Measurements from ENCODE around the gene NUCKS1. TPM values are rescaled to one million over a fixed set of nuclear protein-coding genes. Genes with fewer than 3 reads are reported as not detected.

The NUCKS1 gene
- total RNA-seq, 1 donor from 2014 or later: 304 TPM

DNA sequence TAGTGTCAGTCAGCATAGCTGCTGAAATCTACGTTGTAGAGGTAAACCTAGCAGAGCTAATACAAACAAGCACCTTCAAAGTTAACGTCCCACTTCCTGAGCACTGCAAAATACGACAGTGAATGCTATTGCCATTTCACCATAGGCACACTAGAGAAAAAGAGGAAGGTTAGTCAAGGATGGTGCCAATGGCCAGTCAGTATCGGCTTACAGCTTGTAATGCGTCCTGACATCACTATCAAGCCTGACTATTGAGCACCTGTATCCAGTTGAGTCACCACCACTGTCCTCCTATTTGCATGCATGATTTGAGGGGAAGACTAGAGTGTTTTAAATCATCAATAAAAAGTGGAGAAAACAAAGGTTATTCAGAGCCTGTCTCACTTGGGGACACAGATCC lies 34.4 kb downstream of the NUCKS1 start:
- H3K4me3 Mint-ChIP-seq: no peak overlapping the region
- TF ChIP-seq, protein P1, sequence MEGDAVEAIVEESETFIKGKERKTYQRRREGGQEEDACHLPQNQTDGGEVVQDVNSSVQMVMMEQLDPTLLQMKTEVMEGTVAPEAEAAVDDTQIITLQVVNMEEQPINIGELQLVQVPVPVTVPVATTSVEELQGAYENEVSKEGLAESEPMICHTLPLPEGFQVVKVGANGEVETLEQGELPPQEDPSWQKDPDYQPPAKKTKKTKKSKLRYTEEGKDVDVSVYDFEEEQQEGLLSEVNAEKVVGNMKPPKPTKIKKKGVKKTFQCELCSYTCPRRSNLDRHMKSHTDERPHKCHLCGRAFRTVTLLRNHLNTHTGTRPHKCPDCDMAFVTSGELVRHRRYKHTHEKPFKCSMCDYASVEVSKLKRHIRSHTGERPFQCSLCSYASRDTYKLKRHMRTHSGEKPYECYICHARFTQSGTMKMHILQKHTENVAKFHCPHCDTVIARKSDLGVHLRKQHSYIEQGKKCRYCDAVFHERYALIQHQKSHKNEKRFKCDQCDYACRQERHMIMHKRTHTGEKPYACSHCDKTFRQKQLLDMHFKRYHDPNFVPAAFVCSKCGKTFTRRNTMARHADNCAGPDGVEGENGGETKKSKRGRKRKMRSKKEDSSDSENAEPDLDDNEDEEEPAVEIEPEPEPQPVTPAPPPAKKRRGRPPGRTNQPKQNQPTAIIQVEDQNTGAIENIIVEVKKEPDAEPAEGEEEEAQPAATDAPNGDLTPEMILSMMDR (IDR thresholded peaks at IDR 0.05; ENCODE audit: unreplicated experiment): no peak
- H3K4me1 Mint-ChIP-seq: peaks cover 14% of the 10 kb centered on the region
- H3K36me3 Mint-ChIP-seq: peaks cover 38% of the 10 kb centered on the region
- DNase-seq (ENCODE audit: low spot score in 2 of 2, unreplicated experiment in 2 of 2): no peak
- no peaks in the 10 kb centered on the region for H3K9me3 Mint-ChIP-seq
- no peaks in the 10 kb centered on the region for H3K27me3 Mint-ChIP-seq (ENCODE audit: low read depth)
- H3K27ac Mint-ChIP-seq: no peak overlapping the region

DNA sequence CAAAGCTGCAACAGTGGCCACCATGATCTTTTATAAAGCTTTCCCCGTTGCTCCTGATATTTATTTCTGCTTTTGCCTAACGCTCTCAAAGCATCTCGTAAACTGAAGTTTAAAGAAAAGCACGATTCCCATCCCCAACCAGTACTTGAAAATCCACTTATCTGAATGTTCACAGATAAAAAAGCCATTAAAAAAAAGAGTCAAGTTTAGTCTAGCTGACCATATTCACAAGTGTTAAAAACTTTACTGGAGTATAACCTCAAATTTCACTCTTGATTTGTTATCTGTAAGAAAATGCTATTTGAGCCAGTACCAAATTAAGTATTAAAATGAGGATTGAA lies 35.1 kb downstream of the NUCKS1 start:
- H3K4me1 Mint-ChIP-seq: peaks cover 14% of the 10 kb centered on the region
- no peaks in the 10 kb centered on the region for H3K27me3 Mint-ChIP-seq (ENCODE audit: low read depth)
- no peaks in the 10 kb centered on the region for H3K9me3 Mint-ChIP-seq
- TF ChIP-seq, protein P1 (IDR thresholded peaks at IDR 0.05; ENCODE audit: unreplicated experiment): no peak
- peak overlapping the region; percentile 47 for H3K27ac Mint-ChIP-seq
- H3K4me3 Mint-ChIP-seq: no peak overlapping the region
- DNase-seq (ENCODE audit: low spot score in 2 of 2, unreplicated experiment in 2 of 2): no peak
- H3K36me3 Mint-ChIP-seq: peaks cover 31% of the 10 kb centered on the region

GRCh38 chr1:205714190-205714905 lies 35.6 kb downstream of the NUCKS1 start:
- H3K9me3 Mint-ChIP-seq: no peaks in the 10 kb centered on the region
- no peak overlapping the region for H3K4me3 Mint-ChIP-seq
- H3K27ac Mint-ChIP-seq: peak overlapping the region; percentile 47
- TF ChIP-seq, protein P1 (IDR thresholded peaks at IDR 0.05; ENCODE audit: unreplicated experiment): no peak
- H3K4me1 Mint-ChIP-seq: peaks cover 14% of the 10 kb centered on the region
- H3K36me3 Mint-ChIP-seq: peaks cover 26% of the 10 kb centered on the region
- no peaks in the 10 kb centered on the region for H3K27me3 Mint-ChIP-seq (ENCODE audit: low read depth)
- no peak for DNase-seq (ENCODE audit: low spot score in 2 of 2, unreplicated experiment in 2 of 2)

DNA sequence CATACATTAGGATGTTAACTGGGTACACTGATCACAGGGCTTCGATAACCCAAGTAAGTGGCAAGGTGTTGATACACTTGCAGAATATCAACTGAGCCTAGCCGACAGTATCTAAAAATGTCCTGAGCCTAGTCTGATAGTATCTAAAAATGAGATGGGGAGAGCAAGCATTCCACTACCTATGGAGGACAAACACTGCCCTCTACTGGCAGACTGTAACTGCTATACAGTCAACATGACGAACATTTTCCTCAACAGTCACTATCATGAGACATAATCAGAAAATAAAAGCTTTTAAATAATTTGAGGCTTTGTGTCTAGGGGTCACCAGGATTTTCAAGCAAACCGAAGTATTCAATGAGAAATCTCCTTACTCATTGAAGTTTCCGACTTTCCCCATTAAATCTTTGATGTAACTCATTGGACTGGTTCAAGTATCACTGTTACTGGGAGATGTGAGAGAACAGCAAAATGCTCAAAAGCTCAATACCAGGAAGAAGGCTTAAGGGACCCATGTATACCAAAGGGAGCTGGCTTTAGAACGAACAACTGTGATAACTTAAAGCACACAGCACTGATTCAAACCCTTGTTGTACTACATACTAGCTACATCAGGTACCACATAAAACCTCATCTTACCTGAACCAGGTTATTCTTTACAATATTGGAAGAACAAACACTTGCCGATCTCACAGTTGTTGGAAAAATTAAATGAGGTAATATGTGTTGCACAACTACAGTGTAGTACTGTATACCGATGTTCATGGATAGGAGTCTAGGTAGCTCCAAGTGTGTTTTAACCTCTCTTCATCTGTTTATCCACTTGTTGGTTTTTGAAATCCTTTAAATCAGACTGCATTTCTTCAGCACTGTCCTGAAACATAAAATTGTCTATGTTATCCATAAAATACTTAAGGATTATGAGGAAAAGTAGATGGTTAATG lies 38.6 kb downstream of the NUCKS1 start:
- Mint-ChIP-seq H3K4me1 (peaks cover 23% of the 10 kb centered on the region), H3K4me3 (no peak overlapping the region), H3K27me3 (ENCODE audit: low read depth) (no peaks in the 10 kb centered on the region), H3K9me3 (no peaks in the 10 kb centered on the region), H3K36me3 (peaks cover 18% of the 10 kb centered on the region), H3K27ac (peak overlapping the region; percentile 14)
- DNase-seq (ENCODE audit: low spot score in 2 of 2, unreplicated experiment in 2 of 2): peak; percentile 36 to 60
- TF ChIP-seq, protein P1 (IDR thresholded peaks at IDR 0.05; ENCODE audit: unreplicated experiment): peak; percentile 84

- Mint-ChIP-seq H3K4me1 (peaks cover 23% of the 10 kb centered on the region), H3K9me3 (no peaks in the 10 kb centered on the region), H3K27ac (no peak overlapping the region), H3K36me3 (peaks cover 13% of the 10 kb centered on the region), H3K27me3 (ENCODE audit: low read depth) (no peaks in the 10 kb centered on the region), H3K4me3 (no peak overlapping the region)
- DNase-seq (ENCODE audit: low spot score in 2 of 2, unreplicated experiment in 2 of 2): no peak
- TF ChIP-seq, protein P1 (IDR thresholded peaks at IDR 0.05; ENCODE audit: unreplicated experiment): no peak
Measured at GRCh38 chr1:205710201-205711062, 39.5 kb downstream of the NUCKS1 start.
